ENCODE data around the gene CASZ1.

DNA sequence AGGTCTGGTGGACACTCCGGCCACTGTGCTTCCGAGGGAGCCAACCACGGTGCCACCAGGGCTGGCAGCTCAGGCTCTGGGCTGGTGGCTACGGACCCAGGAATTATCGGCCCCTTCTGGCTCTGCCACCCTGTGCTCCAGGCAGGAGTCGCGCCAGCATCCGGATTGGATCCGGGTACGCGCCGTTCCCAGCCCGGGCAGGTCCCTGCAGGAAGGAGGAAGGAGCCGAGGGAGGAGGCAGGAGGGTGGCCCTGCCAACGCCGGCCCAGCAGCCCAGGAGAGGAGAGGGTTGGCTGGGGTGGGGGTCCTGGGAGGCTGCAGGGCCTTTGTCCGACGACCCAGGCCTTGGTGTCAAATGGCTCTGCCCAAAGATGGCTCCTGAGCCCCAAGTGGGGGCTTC, 160.5 kb downstream of the CASZ1 start:
- TF ChIP-seq CTCF (IDR thresholded peaks at IDR 0.05; ENCODE audit: borderline replicate concordance, extremely low read depth, low read length, poor library complexity, severe bottlenecking), result no peak
- TF ChIP-seq EZH2 (IDR thresholded peaks at IDR 0.05; ENCODE audit: borderline replicate concordance, low read depth, low read length, severe bottlenecking), result no peak

All from DND-41 (cell line).